K562 treated with DMSO at 1 percent for 4 hours (cell line): ENCODE measurements around the gene CSNK1D. TPM values are rescaled to one million over a fixed set of nuclear protein-coding genes. Genes with fewer than 3 reads are reported as not detected.

ENCODE experiments used
- total RNA-seq: library from RNA; unstranded; fragments of 300-600 nt; gene quantifications from 2 replicates; pipeline ENCODE4 v1.2.3, GENCODE V29; 2022; ENCODE audit not compliant: insufficient read depth

CSNK1D gene
- total RNA-seq = 106 and 131 TPM in 2 replicates

DNA sequence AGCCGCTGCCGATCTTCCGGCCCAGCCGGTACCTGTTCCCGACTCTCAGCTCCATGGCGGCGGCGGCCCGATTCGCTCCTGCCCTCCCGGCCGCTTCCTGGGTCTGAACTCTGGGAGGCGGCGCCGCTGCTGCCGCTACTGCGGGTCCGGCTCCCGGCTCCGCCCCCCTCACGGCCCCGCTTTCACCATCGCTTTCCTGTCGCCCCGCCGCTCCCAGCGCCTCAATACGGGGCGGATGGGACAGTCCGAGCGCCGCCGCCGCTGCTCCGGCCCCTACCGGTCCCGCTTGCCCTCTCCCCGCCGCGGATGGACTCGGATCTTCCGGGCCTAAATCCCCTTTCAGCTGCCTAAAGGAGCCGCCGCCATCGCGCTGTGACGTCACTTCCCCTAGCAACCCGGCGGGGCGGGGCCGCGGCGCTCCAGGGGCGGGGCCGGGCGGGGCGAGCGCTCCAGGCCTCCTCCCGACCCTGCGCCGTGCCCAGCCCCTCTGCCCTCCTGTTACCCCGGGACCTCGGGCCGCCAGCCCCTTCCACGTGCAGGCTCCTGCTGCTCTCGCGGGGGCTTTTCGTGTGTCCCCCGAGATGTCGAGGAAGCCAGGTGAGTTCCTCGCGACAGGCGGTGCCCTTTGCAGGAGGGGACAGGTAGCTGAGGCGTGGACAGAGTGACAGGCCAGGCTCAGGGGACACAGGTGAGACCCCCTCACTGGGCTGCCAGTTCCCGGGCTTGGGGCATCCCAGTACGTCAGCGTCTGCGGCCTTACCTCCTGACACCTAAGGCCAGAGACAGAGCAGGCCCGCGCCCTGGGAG lies at the start of gene CSNK1D:
CSNK1D (minus strand) TSS at position 374 of the 807 bp plus-strand sequence; CDS start at position 55, 319 bp downstream.

GRCh38 chr17:82317394-82318168 lies 44.1 kb upstream of the CSNK1D start, which contains the start of gene CD7:
TSS of gene CD7 (minus strand) at chr17:82317608. CDS start at chr17:82317495, 113 bp downstream.

GRCh38 chr17:82228842-82229697 lies 44.4 kb downstream of the CSNK1D start, which contains the start of gene SLC16A3:
TSS of gene SLC16A3 (plus strand) at chr17:82229042. CDS start at chr17:82236009, 6,967 bp downstream.

GRCh38 chr17:82212331-82213250 lies 60.9 kb downstream of the CSNK1D start, which contains the start of gene CCDC57:
TSS of gene CCDC57 (minus strand) at chr17:82212842. CDS start at chr17:82201944, 10,898 bp downstream.

Other genes with a start within 250 kb of the CSNK1D start
- gene RAC3, start 242.0 kb downstream of the CSNK1D start, total RNA-seq = 106 and 109 TPM in 2 replicates
- gene DCXR, start 236.0 kb downstream of the CSNK1D start, total RNA-seq = 231 and 240 TPM in 2 replicates
- 33.4 and 43.0 TPM in 2 replicates for gene RFNG, start 221.9 kb downstream of the CSNK1D start, total RNA-seq
- 132 and 142 TPM in 2 replicates for gene GPS1, start 221.8 kb downstream of the CSNK1D start, total RNA-seq
- gene DUS1L, start 207.9 kb downstream of the CSNK1D start, total RNA-seq = 204 and 216 TPM in 2 replicates
- gene FASN, start 175.5 kb downstream of the CSNK1D start, total RNA-seq = 146 and 202 TPM in 2 replicates
- 10.3 TPM in 2 replicates for gene CCDC57, start 60.9 kb downstream of the CSNK1D start, total RNA-seq
- gene SLC16A3, start 44.7 kb downstream of the CSNK1D start, total RNA-seq = 2.8 and 7.4 TPM in 2 replicates
- gene CD7, start 43.9 kb upstream of the CSNK1D start, total RNA-seq = 0.76 TPM in 1 of 2 replicates, not detected in the other
- gene SECTM1, start 60.1 kb upstream of the CSNK1D start, total RNA-seq = not detected in 2 replicates
- gene TEX19, start 85.5 kb upstream of the CSNK1D start, total RNA-seq = 2.2 and 3.4 TPM in 2 replicates
- gene UTS2R, start 98.1 kb upstream of the CSNK1D start, total RNA-seq = not detected in 2 replicates
- gene HEXD, start 144.6 kb upstream of the CSNK1D start, total RNA-seq = 28.1 and 33.3 TPM in 2 replicates
- gene OGFOD3, start 144.9 kb upstream of the CSNK1D start, total RNA-seq = 21.4 and 23.5 TPM in 2 replicates
- gene CYBC1, start 177.1 kb upstream of the CSNK1D start, total RNA-seq = 52.6 and 57.0 TPM in 2 replicates
- gene NARF, start 185.0 kb upstream of the CSNK1D start, total RNA-seq = 333 and 389 TPM in 2 replicates
- gene FOXK2, start 246.0 kb upstream of the CSNK1D start, total RNA-seq = 49.9 and 59.4 TPM in 2 replicates